K562 (cell line): Measurements from ENCODE around the gene EXOC2. TPM values are rescaled to one million over a fixed set of nuclear protein-coding genes. Genes with fewer than 3 reads are reported as not detected.

Experiments used
- ARID1B ChIP-seq: fragments of 450-650 bp; IDR thresholded peaks from 2 replicates; pipeline ENCODE4 v1.6.1; 2016; ENCODE audit warnings: antibody characterized with exemption, mild to moderate bottlenecking, inconsistent platforms
- HNRNPUL1 ChIP-seq: fragments of 200-400 bp; formaldehyde crosslinking; IDR thresholded peaks from 2 replicates; pipeline ENCODE4 v1.6.1; 2017; ENCODE audit warnings: low read length
- ZNF830 ChIP-seq: fragments of 250-450 bp; sonication (Bioruptor Pico); IDR thresholded peaks from 2 replicates; pipeline ENCODE4 v1.5.0; 2021; ENCODE audit warnings: mild to moderate bottlenecking
- polyA plus RNA-seq, 8 experiments: library from polyadenylated mRNA; depleted of rRNA in 4 of 8; stranded (reverse) in 5 of 8; unstranded in 3 of 8; fragments of >200 nt; fragmentation: Nextera tagmentation in 2 of 8; fragmentation: Illumina TruSeq in 1 of 8; extraction: Ambion mirVana in 2 of 8; extraction: Trizol in 1 of 8; gene quantifications; 2 replicates each; pipeline versions ENCODE4 v1.2.1 to v1.2.3, GENCODE V29; 2011 to 2014; ENCODE audit warnings: inconsistent platforms in 1 of 8, missing spikeins in 1 of 8
- total RNA-seq, 7 experiments: library from RNA; depleted of rRNA in 6 of 7; stranded (reverse); fragments of >200 nt in 6 of 7; fragmentation: Illumina TruSeq in 2 of 7; extraction: Trizol in 2 of 7; gene quantifications; 2 replicates each; pipeline versions ENCODE4 v1.2.1 to v1.2.3, GENCODE V29; 2011 to 2021; ENCODE audit warnings: low replicate concordance in 1 of 7
- TF ChIP-seq, protein P1 (sequence below): fragments of 450-650 bp; IDR thresholded peaks from 2 replicates; pipeline ENCODE4 v1.6.1; 2016; ENCODE audit warnings: low read depth
- TF ChIP-seq, protein P2 (sequence below), 2 experiments: IDR thresholded peaks in 1 of 2; conservative IDR thresholded peaks in 1 of 2; 2 replicates each; pipeline ENCODE4 v1.6.1; 2016; ENCODE audit warnings: low read depth in 2 of 2, mild to moderate bottlenecking in 1 of 2, missing compliant biosample characterization in 1 of 2, missing genetic modification characterization in 1 of 2, moderate library complexity in 1 of 2

Gene EXOC2
- total and polyA plus RNA-seq, 9 of the 15 experiments (the other 6 are each of a cell fraction or from before 2014, with no cell fraction given), result 12.2 to 30.2 (median 24.2) TPM

DNA sequence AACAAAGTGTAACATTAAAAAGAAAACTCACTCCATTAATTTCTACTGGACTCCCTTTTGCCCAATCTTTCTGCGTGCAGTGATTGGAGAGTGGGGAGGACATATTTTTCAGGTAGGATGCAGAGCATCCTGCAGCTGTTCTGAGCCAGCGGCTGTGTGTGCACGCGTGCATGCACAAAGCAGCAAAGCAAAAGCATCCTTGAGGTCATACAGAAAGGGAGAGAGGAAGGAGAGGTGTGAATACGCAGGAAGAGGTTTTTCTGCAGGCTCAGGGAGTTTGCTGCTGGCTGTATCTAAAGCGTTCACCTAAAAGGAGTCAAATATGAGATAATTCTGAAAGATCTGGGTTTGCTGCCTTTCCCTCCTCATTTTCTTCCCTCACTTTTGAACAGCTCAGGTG, 144.4 kb downstream of the EXOC2 start (continued):
- TF ChIP-seq, protein P1, sequence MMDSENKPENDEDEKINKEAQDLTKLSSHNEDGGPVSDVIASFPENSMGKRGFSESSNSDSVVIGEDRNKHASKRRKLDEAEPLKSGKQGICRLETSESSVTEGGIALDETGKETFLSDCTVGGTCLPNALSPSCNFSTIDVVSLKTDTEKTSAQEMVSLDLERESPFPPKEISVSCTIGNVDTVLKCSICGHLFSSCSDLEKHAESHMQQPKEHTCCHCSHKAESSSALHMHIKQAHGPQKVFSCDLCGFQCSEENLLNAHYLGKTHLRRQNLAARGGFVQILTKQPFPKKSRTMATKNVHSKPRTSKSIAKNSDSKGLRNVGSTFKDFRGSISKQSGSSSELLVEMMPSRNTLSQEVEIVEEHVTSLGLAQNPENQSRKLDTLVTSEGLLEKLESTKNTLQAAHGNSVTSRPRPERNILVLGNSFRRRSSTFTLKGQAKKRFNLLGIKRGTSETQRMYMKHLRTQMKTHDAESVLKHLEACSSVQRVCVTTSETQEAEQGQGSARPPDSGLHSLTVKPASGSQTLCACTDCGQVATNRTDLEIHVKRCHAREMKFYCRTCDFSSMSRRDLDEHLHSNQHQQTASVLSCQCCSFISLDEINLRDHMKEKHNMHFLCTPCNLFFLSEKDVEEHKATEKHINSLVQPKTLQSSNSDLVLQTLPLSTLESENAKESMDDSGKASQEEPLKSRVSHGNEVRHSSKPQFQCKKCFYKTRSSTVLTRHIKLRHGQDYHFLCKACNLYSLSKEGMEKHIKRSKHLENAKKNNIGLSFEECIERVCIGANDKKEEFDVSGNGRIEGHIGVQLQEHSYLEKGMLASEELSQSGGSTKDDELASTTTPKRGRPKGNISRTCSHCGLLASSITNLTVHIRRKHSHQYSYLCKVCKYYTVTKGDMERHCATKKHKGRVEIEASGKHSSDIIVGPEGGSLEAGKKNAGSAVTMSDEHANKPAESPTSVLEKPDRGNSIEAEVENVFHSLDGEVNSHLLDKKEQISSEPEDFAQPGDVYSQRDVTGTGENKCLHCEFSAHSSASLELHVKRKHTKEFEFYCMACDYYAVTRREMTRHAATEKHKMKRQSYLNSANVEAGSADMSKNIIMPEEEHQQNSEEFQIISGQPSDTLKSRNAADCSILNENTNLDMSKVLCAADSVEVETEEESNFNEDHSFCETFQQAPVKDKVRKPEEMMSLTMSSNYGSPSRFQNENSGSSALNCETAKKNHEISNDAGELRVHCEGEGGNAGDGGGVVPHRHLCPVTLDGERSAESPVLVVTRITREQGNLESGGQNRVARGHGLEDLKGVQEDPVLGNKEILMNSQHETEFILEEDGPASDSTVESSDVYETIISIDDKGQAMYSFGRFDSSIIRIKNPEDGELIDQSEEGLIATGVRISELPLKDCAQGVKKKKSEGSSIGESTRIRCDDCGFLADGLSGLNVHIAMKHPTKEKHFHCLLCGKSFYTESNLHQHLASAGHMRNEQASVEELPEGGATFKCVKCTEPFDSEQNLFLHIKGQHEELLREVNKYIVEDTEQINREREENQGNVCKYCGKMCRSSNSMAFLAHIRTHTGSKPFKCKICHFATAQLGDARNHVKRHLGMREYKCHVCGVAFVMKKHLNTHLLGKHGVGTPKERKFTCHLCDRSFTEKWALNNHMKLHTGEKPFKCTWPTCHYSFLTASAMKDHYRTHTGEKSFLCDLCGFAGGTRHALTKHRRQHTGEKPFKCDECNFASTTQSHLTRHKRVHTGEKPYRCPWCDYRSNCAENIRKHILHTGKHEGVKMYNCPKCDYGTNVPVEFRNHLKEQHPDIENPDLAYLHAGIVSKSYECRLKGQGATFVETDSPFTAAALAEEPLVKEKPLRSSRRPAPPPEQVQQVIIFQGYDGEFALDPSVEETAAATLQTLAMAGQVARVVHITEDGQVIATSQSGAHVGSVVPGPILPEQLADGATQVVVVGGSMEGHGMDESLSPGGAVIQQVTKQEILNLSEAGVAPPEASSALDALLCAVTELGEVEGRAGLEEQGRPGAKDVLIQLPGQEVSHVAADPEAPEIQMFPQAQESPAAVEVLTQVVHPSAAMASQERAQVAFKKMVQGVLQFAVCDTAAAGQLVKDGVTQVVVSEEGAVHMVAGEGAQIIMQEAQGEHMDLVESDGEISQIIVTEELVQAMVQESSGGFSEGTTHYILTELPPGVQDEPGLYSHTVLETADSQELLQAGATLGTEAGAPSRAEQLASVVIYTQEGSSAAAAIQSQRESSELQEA, result no peak
- no peak for TF ChIP-seq HNRNPUL1
- TF ChIP-seq ZNF830 (CRISPR knock-in tag), result no peak
- TF ChIP-seq, protein P2, sequence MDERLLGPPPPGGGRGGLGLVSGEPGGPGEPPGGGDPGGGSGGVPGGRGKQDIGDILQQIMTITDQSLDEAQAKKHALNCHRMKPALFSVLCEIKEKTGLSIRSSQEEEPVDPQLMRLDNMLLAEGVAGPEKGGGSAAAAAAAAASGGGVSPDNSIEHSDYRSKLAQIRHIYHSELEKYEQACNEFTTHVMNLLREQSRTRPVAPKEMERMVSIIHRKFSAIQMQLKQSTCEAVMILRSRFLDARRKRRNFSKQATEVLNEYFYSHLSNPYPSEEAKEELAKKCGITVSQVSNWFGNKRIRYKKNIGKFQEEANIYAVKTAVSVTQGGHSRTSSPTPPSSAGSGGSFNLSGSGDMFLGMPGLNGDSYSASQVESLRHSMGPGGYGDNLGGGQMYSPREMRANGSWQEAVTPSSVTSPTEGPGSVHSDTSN (CRISPR knock-in tag; IDR thresholded peaks at IDR 0.05; ENCODE audit: low read depth), result no peak
- TF ChIP-seq, protein P2 (tag; conservative IDR thresholded peaks at IDR 0.05; ENCODE audit: low read depth), result no peak
- TF ChIP-seq ARID1B, result no peak
- TF ChIP-seq, all 486 proteins: peak for 0
